Nephron progenitor cell (in vitro differentiated cells): ENCODE results near the gene DPY19L3.

Experiments used
- DNase-seq: peaks from one replicate; pipeline ENCODE4 v3.0.0; 2021
- H3K27ac Mint-ChIP-seq: 2 replicates; pipeline ENCODE4 v1.8.0; 2021; ENCODE audit warnings: mild to moderate bottlenecking, moderate library complexity, mixed read lengths
- H3K27me3 Mint-ChIP-seq: 2 replicates; pipeline ENCODE4 v1.8.0; 2021; ENCODE audit warnings: mild to moderate bottlenecking, low read depth, mixed read lengths; ENCODE audit not compliant: poor library complexity
- H3K36me3 Mint-ChIP-seq: 2 replicates; pipeline ENCODE4 v1.8.0; 2021; ENCODE audit warnings: low read depth, mixed read lengths
- H3K4me1 Mint-ChIP-seq: 2 replicates; pipeline ENCODE4 v1.8.0; 2021; ENCODE audit warnings: mixed read lengths
- H3K4me3 Mint-ChIP-seq: 2 replicates; pipeline ENCODE4 v1.8.0; 2021; ENCODE audit warnings: mild to moderate bottlenecking, moderate library complexity, mixed read lengths
- H3K9me3 Mint-ChIP-seq: 2 replicates; pipeline ENCODE4 v1.8.0; 2021; ENCODE audit warnings: mild to moderate bottlenecking, moderate library complexity, mixed read lengths
- CTCF ChIP-seq: fragments of 200-600 bp; sonication (generic); IDR thresholded peaks from 2 replicates; pipeline ENCODE4 v1.5.0; 2021; ENCODE audit warnings: antibody characterized with exemption

Gene DPY19L3

DNA sequence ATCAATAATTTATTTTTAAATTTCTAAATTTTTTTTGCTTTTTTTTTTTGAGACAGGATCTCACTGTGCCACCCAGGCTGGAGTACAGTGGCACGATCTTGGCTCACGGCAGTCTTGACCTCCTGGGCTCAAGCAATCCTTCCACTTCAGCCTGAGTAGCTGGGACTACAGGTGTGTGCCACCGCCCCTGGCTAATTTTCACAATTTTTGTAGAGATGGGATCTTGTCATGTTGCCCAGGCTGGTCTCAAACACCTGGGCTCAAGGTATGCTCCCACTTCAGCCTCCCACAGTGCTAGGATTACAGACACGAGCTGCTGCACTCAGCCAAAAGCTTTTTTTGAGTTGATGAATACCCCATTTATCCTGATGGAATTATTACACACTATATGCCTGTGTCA is 50.8 kb downstream of the DPY19L3 start:
- Mint-ChIP-seq H3K36me3 (peaks cover 76% of the 10 kb centered on the region), H3K27me3 (no peaks in the 10 kb centered on the region), H3K9me3 (no peaks in the 10 kb centered on the region), H3K4me3 (no peak overlapping the region), H3K27ac (no peak overlapping the region), H3K4me1 (no peaks in the 10 kb centered on the region)
- no peak for DNase-seq
- no peak for TF ChIP-seq CTCF

DNA sequence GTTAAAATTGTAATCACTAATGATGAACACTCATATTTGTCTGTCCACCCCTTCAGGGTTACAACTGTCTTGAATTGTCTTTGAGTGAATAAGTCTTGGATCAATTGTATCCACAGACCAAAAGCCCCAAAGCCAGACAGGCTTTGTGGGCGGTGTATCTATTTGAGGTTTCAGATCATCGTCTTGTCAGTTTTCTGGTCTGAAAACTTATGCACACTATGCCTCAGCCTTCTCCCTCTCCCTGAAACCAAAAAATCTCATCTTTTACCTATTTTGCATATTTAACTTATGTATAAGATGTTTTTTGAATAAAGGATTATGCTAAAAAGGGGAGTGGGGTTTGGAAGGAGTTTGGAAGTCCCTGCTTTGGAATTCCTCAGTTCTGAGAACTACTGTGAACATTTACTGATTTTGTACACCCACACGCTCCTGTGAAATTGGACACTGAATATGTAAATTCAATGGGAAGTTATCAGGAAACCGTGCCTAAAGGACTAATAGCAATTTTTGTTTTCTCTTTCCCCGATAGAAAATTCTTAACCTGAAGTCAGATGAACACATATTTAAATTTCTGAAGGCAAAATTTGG is 52.1 kb downstream of the DPY19L3 start:
- DNase-seq, result no peak
- peaks cover 74% of the 10 kb centered on the region for H3K36me3 Mint-ChIP-seq

GRCh38 chr19:32458500-32459123 is 53.0 kb downstream of the DPY19L3 start:
- TF ChIP-seq CTCF, result no peak
- H3K27ac Mint-ChIP-seq, result no peak overlapping the region
- DNase-seq, result no peak
- H3K27me3 Mint-ChIP-seq, result no peaks in the 10 kb centered on the region
- H3K4me1 Mint-ChIP-seq, result no peaks in the 10 kb centered on the region
- H3K9me3 Mint-ChIP-seq, result no peaks in the 10 kb centered on the region
- H3K4me3 Mint-ChIP-seq, result no peak overlapping the region
- H3K36me3 Mint-ChIP-seq, result peaks cover 69% of the 10 kb centered on the region

More for the DNA sequence above, 52.1 kb downstream of the DPY19L3 start:
- TF ChIP-seq CTCF, result no peak
- no peak overlapping the region for H3K4me3 Mint-ChIP-seq
- H3K27ac Mint-ChIP-seq, result no peak overlapping the region
- H3K27me3 Mint-ChIP-seq, result no peaks in the 10 kb centered on the region
- no peaks in the 10 kb centered on the region for H3K9me3 Mint-ChIP-seq
- no peaks in the 10 kb centered on the region for H3K4me1 Mint-ChIP-seq

DNA sequence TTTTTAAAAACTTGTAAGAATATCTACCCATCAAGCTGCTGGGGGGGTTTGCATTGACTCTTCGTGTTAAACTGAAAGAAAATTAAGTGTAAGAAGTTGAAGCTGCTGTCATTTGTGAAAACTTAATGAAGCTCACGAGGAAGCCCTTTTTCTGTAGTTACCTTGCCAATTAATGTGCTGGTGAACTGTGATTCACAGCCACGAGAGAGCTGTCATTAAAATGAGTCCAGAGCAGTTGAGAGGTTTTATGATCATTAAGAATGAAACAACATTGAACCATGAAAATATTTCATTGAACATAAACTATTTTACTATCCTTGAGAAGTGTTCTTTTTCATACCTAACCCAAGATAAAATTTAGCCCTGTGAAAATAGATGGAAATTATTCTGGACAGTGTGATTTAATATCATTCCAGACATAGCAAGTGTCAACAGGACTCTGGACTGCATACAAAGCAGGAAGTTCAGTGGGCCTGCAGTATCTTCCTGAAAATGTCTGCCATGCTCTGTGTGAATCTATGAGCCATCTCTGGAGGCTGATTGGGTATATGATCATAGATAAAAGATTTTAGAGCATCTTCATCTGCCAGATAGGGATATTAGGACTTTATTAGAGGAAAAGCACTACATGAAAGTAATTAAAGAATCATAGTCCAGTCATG is 53.8 kb downstream of the DPY19L3 start:
- no peak for TF ChIP-seq CTCF
- no peak overlapping the region for H3K4me3 Mint-ChIP-seq
- no peaks in the 10 kb centered on the region for H3K9me3 Mint-ChIP-seq
- H3K27me3 Mint-ChIP-seq, result no peaks in the 10 kb centered on the region
- H3K36me3 Mint-ChIP-seq, result peaks cover 65% of the 10 kb centered on the region
- no peak for DNase-seq
- peak overlapping the region; percentile 34 for H3K27ac Mint-ChIP-seq
- H3K4me1 Mint-ChIP-seq, result no peaks in the 10 kb centered on the region

GRCh38 chr19:32460476-32460875 is 54.9 kb downstream of the DPY19L3 start:
- H3K4me1 Mint-ChIP-seq, result no peaks in the 10 kb centered on the region
- no peaks in the 10 kb centered on the region for H3K9me3 Mint-ChIP-seq
- no peak overlapping the region for H3K27ac Mint-ChIP-seq
- DNase-seq, result no peak
- H3K36me3 Mint-ChIP-seq, result peaks cover 54% of the 10 kb centered on the region
- no peaks in the 10 kb centered on the region for H3K27me3 Mint-ChIP-seq
- TF ChIP-seq CTCF, result no peak
- no peak overlapping the region for H3K4me3 Mint-ChIP-seq
